GDM1 (cell line): ENCODE data around the gene RBM15B.

Source experiments
- DNase-seq: peaks from one replicate; lab custom pipeline; 2025; lab: John Stamatoyannopoulos, UW

RBM15B gene

GRCh38 chr3:51445544-51446280, 54.6 kb downstream of the RBM15B start:
- no peak for DNase-seq
